ENCODE results near the gene MRGPRX3. TPM values are rescaled to one million over a fixed set of nuclear protein-coding genes. Genes with fewer than 3 reads are reported as not detected.
"Not testable (repeated sequence)": the region's sequence is repeated elsewhere in the genome, so short reads cannot be mapped to it uniquely, and the experiment has no call there.

MRGPRX3 gene
- total RNA-seq, 1 donor from 2014 or later: not detected

- DNase-seq (ENCODE audit: low spot score in 2 of 2): no peak
- TF ChIP-seq CTCF (IDR thresholded peaks at IDR 0.05): no peak
- Histone ChIP-seq H3K4me1 (no peaks in the 10 kb centered on the region), H3K4me3 (no peak overlapping the region), H3K9me3 (no peaks in the 10 kb centered on the region), H3K36me3 (no peaks in the 10 kb centered on the region), H3K27me3 (no peaks in the 10 kb centered on the region), H3K27ac (no peak overlapping the region)
- intact Hi-C loops (cut with DNase I): loop anchor here (10.0 kb wide), 1 partner anchor 376 kb away; the partner anchor contains the start of gene KCNC1
Observed at GRCh38 chr11:18111005-18111404, 21.4 kb upstream of the MRGPRX3 start.

- no peaks in the 10 kb centered on the region for H3K9me3 ChIP-seq
- no peak overlapping the region for H3K4me3 ChIP-seq
- no peaks in the 10 kb centered on the region for H3K27me3 ChIP-seq
- no peaks in the 10 kb centered on the region for H3K4me1 ChIP-seq
- peak; percentile 58 to 85 (median 75) for TF ChIP-seq CTCF (IDR thresholded peaks at IDR 0.05)
- intact Hi-C loops (cut with DNase I): loop anchor here (2.0 to 10.0 kb wide), 2 partner anchors 381 to 617 kb away; partner anchors contain the start of gene KCNC1
- no peaks in the 10 kb centered on the region for H3K36me3 ChIP-seq
- peak in 1 of 2 donors; percentile 69 for DNase-seq (ENCODE audit: low spot score in 2 of 2)
- no peak overlapping the region for H3K27ac ChIP-seq
Observed at GRCh38 chr11:18115360-18116127, 16.8 kb upstream of the MRGPRX3 start.

GRCh38 chr11:18121331-18121828 is 11.0 kb upstream of the MRGPRX3 start:
- H3K9me3 ChIP-seq; H3K4me3 ChIP-seq; H3K27ac ChIP-seq; H3K36me3 ChIP-seq; intact Hi-C loops (cut with DNase I); DNase-seq (ENCODE audit: low spot score in 2 of 2); H3K27me3 ChIP-seq; H3K4me1 ChIP-seq: not testable (repeated sequence)

- H3K4me1 ChIP-seq; H3K9me3 ChIP-seq; H3K27me3 ChIP-seq; H3K4me3 ChIP-seq; DNase-seq (ENCODE audit: low spot score in 2 of 2); H3K36me3 ChIP-seq; H3K27ac ChIP-seq; intact Hi-C loops (cut with DNase I): not testable (repeated sequence)
Observed at GRCh38 chr11:18131115-18131514, 1.3 kb upstream of the MRGPRX3 start.

- no peaks in the 10 kb centered on the region for H3K4me1 ChIP-seq
- intact Hi-C loops (cut with DNase I): no loop called here
- DNase-seq (ENCODE audit: low spot score in 2 of 2): no peak
- no peak overlapping the region for H3K4me3 ChIP-seq
- no peak overlapping the region for H3K27ac ChIP-seq
- H3K9me3 ChIP-seq: no peaks in the 10 kb centered on the region
- no peaks in the 10 kb centered on the region for H3K36me3 ChIP-seq
- no peaks in the 10 kb centered on the region for H3K27me3 ChIP-seq
- TF ChIP-seq CTCF (IDR thresholded peaks at IDR 0.05): no peak
Observed at GRCh38 chr11:18135308-18135707, 2.9 kb downstream of the MRGPRX3 start.

- Histone ChIP-seq H3K9me3 (no peaks in the 10 kb centered on the region), H3K27me3 (no peaks in the 10 kb centered on the region), H3K36me3 (no peaks in the 10 kb centered on the region), H3K4me3 (no peak overlapping the region), H3K4me1 (no peaks in the 10 kb centered on the region), H3K27ac (no peak overlapping the region)
- TF ChIP-seq CTCF (IDR thresholded peaks at IDR 0.05): no peak
- no peak for DNase-seq (ENCODE audit: low spot score in 2 of 2)
- intact Hi-C loops (cut with DNase I): no loop called here
Observed at GRCh38 chr11:18137186-18137800, 4.9 kb downstream of the MRGPRX3 start.

Data from ascending aorta (tissue), 2 donors.